SK-N-SH treated with all-trans-retinoic acid at 6 μM for 48 hours (cell line): ENCODE measurements around the gene SRPRB.

Source experiments
- ATAC-seq: fragments of 200-7000 bp; cut with Tn5 transposase; 3 replicates; pipeline ENCODE4 v1.9.1; 2020; ENCODE audit warnings: mild to moderate bottlenecking, moderate library complexity
- ARNTL ChIP-seq: fragments of 450-650 bp; formaldehyde crosslinking; IDR thresholded peaks from 2 replicates; pipeline ENCODE4 v1.5.0; 2020; ENCODE audit warnings: low read depth, mild to moderate bottlenecking, moderate library complexity, borderline replicate concordance
- BACH2 ChIP-seq: fragments of 250-450 bp; sonication (Bioruptor Pico); IDR thresholded peaks from 2 replicates; pipeline ENCODE4 v1.9.0; 2021; ENCODE audit warnings: mild to moderate bottlenecking, borderline replicate concordance
- CSDC2 ChIP-seq: fragments of 250-450 bp; sonication (Bioruptor Pico); IDR thresholded peaks from 2 replicates; pipeline ENCODE4 v1.5.0; 2020; ENCODE audit warnings: mild to moderate bottlenecking, moderate library complexity
- ESRRG ChIP-seq: fragments of 250-450 bp; sonication (Bioruptor Pico); IDR thresholded peaks from 2 replicates; pipeline ENCODE4 v1.6.1; 2021; ENCODE audit warnings: mild to moderate bottlenecking
- OSR1 ChIP-seq: fragments of 250-450 bp; sonication (Bioruptor Pico); IDR thresholded peaks from 2 replicates; pipeline ENCODE4 v1.8.0; 2022; ENCODE audit warnings: moderate library complexity, mild to moderate bottlenecking, inconsistent platforms
- PPARA ChIP-seq: fragments of 250-450 bp; sonication (Bioruptor Pico); IDR thresholded peaks from 2 replicates; pipeline ENCODE4 v1.5.0; 2020; ENCODE audit warnings: mild to moderate bottlenecking, borderline replicate concordance
- RARB ChIP-seq: fragments of 250-450 bp; sonication (Bioruptor Pico); IDR thresholded peaks from 2 replicates; pipeline ENCODE4 v1.8.0; 2021; ENCODE audit warnings: mild to moderate bottlenecking, moderate library complexity
- SNAI2 ChIP-seq: fragments of 250-450 bp; sonication (Bioruptor Pico); IDR thresholded peaks from 2 replicates; pipeline ENCODE4 v1.5.0; 2020; ENCODE audit warnings: mild to moderate bottlenecking, moderate library complexity
- TCF4 ChIP-seq: fragments of 250-450 bp; sonication (Bioruptor Pico); IDR thresholded peaks from 2 replicates; pipeline ENCODE4 v1.8.0; 2021; ENCODE audit warnings: mild to moderate bottlenecking, moderate library complexity, borderline replicate concordance
- TOX ChIP-seq: fragments of 250-450 bp; sonication (Bioruptor Pico); IDR thresholded peaks from 2 replicates; pipeline ENCODE4 v1.8.0; 2021; ENCODE audit warnings: mild to moderate bottlenecking, moderate library complexity, borderline replicate concordance
- ZC3H10 ChIP-seq: fragments of 250-450 bp; sonication (Bioruptor Pico); IDR thresholded peaks from 2 replicates; pipeline ENCODE4 v1.5.1; 2021; ENCODE audit warnings: mild to moderate bottlenecking, moderate library complexity
- ZFP3 ChIP-seq: fragments of 250-450 bp; sonication (Bioruptor Pico); IDR thresholded peaks from 2 replicates; pipeline ENCODE4 v1.5.0; 2020; ENCODE audit warnings: mild to moderate bottlenecking, moderate library complexity
- ZFP30 ChIP-seq: fragments of 450-650 bp; formaldehyde crosslinking; IDR thresholded peaks from 2 replicates; pipeline ENCODE4 v1.5.0; 2022; ENCODE audit warnings: mild to moderate bottlenecking, moderate library complexity
- ZNF565 ChIP-seq: fragments of 450-650 bp; formaldehyde crosslinking; conservative IDR thresholded peaks from 2 replicates; pipeline ENCODE4 v1.5.0; 2020; ENCODE audit warnings: low read depth, mild to moderate bottlenecking, moderate library complexity
- ZNF70 ChIP-seq: fragments of 450-650 bp; formaldehyde crosslinking; IDR thresholded peaks from 2 replicates; pipeline ENCODE4 v1.5.0; 2020; ENCODE audit warnings: mild to moderate bottlenecking, moderate library complexity
- ZNF8 ChIP-seq: fragments of 450-650 bp; formaldehyde crosslinking; IDR thresholded peaks from 2 replicates; pipeline ENCODE4 v1.5.0; 2020; ENCODE audit warnings: mild to moderate bottlenecking, moderate library complexity
- TF ChIP-seq, protein P1 (sequence below): fragments of 250-450 bp; sonication (Bioruptor Pico); IDR thresholded peaks from 2 replicates; pipeline ENCODE4 v1.5.1; 2020; ENCODE audit warnings: low read depth, mild to moderate bottlenecking, moderate library complexity
- TF ChIP-seq, protein P2 (sequence below): fragments of 250-450 bp; sonication (Bioruptor Pico); IDR thresholded peaks from 2 replicates; pipeline ENCODE4 v1.5.1; 2021; ENCODE audit warnings: mild to moderate bottlenecking, moderate library complexity
- TF ChIP-seq, protein P3 (sequence below): fragments of 250-450 bp; sonication (Bioruptor Pico); IDR thresholded peaks from 2 replicates; pipeline ENCODE4 v1.8.0; 2021; ENCODE audit warnings: low read depth, mild to moderate bottlenecking, moderate library complexity, borderline replicate concordance
- TF ChIP-seq, protein P4 (sequence below): fragments of 250-450 bp; sonication (Bioruptor Pico); IDR thresholded peaks from 2 replicates; pipeline ENCODE4 v1.5.0; 2020; ENCODE audit warnings: mild to moderate bottlenecking, moderate library complexity
- TF ChIP-seq, protein P5 (sequence below): fragments of 250-450 bp; sonication (Bioruptor Pico); IDR thresholded peaks from 2 replicates; pipeline ENCODE4 v1.8.0; 2020; ENCODE audit warnings: mild to moderate bottlenecking, moderate library complexity, borderline replicate concordance

SRPRB gene

DNA sequence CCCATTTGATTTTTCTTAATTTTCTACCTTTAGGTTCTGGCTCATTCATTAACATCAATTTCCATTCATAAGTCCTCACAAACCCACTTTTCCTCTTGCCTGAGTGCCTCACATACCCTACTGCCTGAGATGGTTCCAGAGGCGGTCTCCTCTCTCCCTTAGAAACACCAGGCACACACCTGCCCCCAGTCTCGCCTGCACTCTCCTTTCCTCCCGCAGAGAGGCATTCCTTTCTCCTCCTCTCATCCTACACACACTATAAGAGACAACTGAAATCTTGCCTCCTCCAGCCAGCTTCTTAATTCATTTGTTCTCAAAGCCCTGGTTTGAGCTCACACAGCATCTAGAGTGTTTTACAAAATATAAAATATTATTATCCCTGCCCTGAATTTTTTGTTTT is 31.9 kb upstream of the SRPRB start (continued):
- TF ChIP-seq, protein P1, sequence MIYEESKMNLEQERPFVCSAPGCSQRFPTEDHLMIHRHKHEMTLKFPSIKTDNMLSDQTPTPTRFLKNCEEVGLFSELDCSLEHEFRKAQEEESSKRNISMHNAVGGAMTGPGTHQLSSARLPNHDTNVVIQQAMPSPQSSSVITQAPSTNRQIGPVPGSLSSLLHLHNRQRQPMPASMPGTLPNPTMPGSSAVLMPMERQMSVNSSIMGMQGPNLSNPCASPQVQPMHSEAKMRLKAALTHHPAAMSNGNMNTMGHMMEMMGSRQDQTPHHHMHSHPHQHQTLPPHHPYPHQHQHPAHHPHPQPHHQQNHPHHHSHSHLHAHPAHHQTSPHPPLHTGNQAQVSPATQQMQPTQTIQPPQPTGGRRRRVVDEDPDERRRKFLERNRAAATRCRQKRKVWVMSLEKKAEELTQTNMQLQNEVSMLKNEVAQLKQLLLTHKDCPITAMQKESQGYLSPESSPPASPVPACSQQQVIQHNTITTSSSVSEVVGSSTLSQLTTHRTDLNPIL, result no peak
- TF ChIP-seq, protein P2, sequence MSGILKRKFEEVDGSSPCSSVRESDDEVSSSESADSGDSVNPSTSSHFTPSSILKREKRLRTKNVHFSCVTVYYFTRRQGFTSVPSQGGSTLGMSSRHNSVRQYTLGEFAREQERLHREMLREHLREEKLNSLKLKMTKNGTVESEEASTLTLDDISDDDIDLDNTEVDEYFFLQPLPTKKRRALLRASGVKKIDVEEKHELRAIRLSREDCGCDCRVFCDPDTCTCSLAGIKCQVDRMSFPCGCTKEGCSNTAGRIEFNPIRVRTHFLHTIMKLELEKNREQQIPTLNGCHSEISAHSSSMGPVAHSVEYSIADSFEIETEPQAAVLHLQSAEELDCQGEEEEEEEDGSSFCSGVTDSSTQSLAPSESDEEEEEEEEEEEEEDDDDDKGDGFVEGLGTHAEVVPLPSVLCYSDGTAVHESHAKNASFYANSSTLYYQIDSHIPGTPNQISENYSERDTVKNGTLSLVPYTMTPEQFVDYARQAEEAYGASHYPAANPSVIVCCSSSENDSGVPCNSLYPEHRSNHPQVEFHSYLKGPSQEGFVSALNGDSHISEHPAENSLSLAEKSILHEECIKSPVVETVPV, result no peak
- TF ChIP-seq, protein P3, sequence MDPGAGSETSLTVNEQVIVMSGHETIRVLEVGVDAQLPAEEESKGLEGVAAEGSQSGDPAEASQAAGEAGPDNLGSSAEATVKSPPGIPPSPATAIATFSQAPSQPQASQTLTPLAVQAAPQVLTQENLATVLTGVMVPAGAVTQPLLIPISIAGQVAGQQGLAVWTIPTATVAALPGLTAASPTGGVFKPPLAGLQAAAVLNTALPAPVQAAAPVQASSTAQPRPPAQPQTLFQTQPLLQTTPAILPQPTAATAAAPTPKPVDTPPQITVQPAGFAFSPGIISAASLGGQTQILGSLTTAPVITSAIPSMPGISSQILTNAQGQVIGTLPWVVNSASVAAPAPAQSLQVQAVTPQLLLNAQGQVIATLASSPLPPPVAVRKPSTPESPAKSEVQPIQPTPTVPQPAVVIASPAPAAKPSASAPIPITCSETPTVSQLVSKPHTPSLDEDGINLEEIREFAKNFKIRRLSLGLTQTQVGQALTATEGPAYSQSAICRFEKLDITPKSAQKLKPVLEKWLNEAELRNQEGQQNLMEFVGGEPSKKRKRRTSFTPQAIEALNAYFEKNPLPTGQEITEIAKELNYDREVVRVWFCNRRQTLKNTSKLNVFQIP (CRISPR knock-in tag), result no peak
- TF ChIP-seq ZFP30 (CRISPR knock-in tag), result no peak

DNA sequence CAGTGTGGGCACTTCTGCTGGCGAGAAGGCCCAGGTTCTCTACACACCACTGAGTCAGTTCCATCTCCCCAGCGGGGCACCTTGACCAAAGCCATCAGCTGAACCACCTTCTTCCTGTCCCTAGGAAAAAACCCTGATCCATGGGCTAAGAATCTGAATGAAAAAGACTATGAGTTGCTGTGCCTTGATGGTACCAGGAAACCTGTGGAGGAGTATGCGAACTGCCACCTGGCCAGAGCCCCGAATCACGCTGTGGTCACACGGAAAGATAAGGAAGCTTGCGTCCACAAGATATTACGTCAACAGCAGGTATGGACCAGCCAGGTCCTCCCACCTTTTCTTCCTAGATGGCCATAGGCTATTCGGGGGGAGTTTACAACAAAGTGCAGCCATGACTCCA is 30.3 kb upstream of the SRPRB start:
- ATAC-seq, result no peak
- TF ChIP-seq ZC3H10 (no peak), ESRRG (no peak), CSDC2 (CRISPR knock-in tag) (no peak), PPARA (CRISPR knock-in tag) (no peak), OSR1 (CRISPR knock-in tag) (no peak), TOX (no peak), RARB (CRISPR knock-in tag) (no peak), BACH2 (CRISPR knock-in tag) (no peak), ZNF70 (CRISPR knock-in tag) (no peak), ARNTL (no peak), TCF4 (no peak), ZNF565 (CRISPR knock-in tag) (no peak), ZFP30 (CRISPR knock-in tag) (no peak), SNAI2 (CRISPR knock-in tag) (no peak), ZFP3 (no peak), ZNF8 (CRISPR knock-in tag) (no peak)
- TF ChIP-seq, protein P4, sequence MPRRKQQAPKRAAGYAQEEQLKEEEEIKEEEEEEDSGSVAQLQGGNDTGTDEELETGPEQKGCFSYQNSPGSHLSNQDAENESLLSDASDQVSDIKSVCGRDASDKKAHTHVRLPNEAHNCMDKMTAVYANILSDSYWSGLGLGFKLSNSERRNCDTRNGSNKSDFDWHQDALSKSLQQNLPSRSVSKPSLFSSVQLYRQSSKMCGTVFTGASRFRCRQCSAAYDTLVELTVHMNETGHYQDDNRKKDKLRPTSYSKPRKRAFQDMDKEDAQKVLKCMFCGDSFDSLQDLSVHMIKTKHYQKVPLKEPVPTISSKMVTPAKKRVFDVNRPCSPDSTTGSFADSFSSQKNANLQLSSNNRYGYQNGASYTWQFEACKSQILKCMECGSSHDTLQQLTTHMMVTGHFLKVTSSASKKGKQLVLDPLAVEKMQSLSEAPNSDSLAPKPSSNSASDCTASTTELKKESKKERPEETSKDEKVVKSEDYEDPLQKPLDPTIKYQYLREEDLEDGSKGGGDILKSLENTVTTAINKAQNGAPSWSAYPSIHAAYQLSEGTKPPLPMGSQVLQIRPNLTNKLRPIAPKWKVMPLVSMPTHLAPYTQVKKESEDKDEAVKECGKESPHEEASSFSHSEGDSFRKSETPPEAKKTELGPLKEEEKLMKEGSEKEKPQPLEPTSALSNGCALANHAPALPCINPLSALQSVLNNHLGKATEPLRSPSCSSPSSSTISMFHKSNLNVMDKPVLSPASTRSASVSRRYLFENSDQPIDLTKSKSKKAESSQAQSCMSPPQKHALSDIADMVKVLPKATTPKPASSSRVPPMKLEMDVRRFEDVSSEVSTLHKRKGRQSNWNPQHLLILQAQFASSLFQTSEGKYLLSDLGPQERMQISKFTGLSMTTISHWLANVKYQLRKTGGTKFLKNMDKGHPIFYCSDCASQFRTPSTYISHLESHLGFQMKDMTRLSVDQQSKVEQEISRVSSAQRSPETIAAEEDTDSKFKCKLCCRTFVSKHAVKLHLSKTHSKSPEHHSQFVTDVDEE (CRISPR knock-in tag), result no peak
- TF ChIP-seq, protein P5, sequence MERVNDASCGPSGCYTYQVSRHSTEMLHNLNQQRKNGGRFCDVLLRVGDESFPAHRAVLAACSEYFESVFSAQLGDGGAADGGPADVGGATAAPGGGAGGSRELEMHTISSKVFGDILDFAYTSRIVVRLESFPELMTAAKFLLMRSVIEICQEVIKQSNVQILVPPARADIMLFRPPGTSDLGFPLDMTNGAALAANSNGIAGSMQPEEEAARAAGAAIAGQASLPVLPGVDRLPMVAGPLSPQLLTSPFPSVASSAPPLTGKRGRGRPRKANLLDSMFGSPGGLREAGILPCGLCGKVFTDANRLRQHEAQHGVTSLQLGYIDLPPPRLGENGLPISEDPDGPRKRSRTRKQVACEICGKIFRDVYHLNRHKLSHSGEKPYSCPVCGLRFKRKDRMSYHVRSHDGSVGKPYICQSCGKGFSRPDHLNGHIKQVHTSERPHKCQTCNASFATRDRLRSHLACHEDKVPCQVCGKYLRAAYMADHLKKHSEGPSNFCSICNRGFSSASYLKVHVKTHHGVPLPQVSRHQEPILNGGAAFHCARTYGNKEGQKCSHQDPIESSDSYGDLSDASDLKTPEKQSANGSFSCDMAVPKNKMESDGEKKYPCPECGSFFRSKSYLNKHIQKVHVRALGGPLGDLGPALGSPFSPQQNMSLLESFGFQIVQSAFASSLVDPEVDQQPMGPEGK, result no peak
- TF ChIP-seq, protein P1, result no peak
- TF ChIP-seq, protein P2, result no peak
